ENCODE measurements around the gene PCDHB12. TPM values are rescaled to one million over a fixed set of nuclear protein-coding genes. Genes with fewer than 3 reads are reported as not detected.
"Not testable (repeated sequence)": the region's sequence is repeated elsewhere in the genome, so short reads cannot be mapped to it uniquely, and the experiment has no call there.

Gene PCDHB12
- total RNA-seq, 4 donors from 2014 or later = 0.35 to 4.1 (median 0.88) TPM

DNA sequence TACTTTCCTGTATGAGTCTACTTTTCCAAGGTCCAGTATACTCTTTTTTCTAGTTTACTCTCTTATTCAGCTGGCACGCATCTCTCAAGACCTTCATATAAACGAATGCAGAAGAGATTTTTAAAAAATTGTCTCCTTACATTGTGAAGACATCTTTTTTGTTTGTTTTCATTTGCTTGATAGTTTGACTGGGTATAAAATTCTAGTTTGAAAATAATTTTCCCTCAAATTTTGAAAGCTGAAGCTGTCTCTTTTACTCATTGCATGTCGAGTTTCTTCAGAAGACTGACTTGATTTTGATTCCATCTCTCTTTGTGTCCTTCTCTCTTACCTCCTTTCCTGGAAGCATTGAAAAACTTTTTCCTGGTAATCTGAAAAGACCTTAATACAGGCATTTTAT, 12.2 kb upstream of the PCDHB12 start:
- Histone ChIP-seq H3K27me3 (no peaks in the 10 kb centered on the region), H3K9me3 (peaks cover 0 to 45% (median 0%) of the 10 kb centered on the region in 4 donors), H3K4me1 (no peaks in the 10 kb centered on the region), H3K36me3 (no peaks in the 10 kb centered on the region), H3K27ac (no peak overlapping the region), H3K4me3 (no peak overlapping the region)
- no peak for DNase-seq
- TF ChIP-seq CTCF (IDR thresholded peaks at IDR 0.05) = no peak
- no peak for TF ChIP-seq POLR2A (IDR thresholded peaks at IDR 0.05)

GRCh38 chr5:141199359-141200235, 8.9 kb upstream of the PCDHB12 start, which contains the start of gene PCDHB11:
Gene PCDHB11, plus strand, starts transcription at chr5:141199627. Its CDS starts 148 bp downstream, at chr5:141199775.
- TF ChIP-seq POLR2A (IDR thresholded peaks at IDR 0.05) (no peak), CTCF (IDR thresholded peaks at IDR 0.05) (peak in 1 of 6 experiments; percentile 10)
- Histone ChIP-seq H3K36me3 (no peaks in the 10 kb centered on the region), H3K4me3 (no peak within 1 kb of the TSS), H3K27ac (no peak within 1 kb of the TSS), H3K27me3 (no peaks in the 10 kb centered on the region), H3K9me3 (peaks cover 0 to 44% (median 0%) of the 10 kb centered on the region in 4 donors), H3K4me1 (no peaks in the 10 kb centered on the region)
- DNase-seq = no peak

DNA sequence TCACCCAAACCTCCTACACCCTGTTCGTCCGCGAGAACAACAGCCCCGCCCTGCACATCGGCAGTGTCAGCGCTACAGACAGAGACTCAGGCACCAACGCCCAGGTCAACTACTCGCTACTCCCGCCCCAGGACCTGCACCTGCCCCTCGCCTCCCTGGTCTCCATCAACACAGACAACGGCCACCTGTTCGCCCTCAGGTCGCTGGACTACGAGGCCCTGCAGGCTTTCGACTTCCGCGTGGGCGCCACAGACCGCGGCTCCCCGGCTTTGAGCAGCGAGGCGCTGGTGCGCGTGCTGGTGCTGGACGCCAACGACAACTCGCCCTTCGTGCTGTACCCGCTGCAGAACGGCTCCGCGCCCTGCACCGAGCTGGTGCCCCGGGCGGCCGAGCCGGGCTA, 7.4 kb upstream of the PCDHB12 start:
- DNase-seq, H3K4me3 ChIP-seq, H3K36me3 ChIP-seq, H3K27me3 ChIP-seq, H3K4me1 ChIP-seq, H3K27ac ChIP-seq: not testable (repeated sequence)
- H3K9me3 ChIP-seq = peaks cover 0 to 44% (median 0%) of the 10 kb centered on the region in 4 donors

DNA sequence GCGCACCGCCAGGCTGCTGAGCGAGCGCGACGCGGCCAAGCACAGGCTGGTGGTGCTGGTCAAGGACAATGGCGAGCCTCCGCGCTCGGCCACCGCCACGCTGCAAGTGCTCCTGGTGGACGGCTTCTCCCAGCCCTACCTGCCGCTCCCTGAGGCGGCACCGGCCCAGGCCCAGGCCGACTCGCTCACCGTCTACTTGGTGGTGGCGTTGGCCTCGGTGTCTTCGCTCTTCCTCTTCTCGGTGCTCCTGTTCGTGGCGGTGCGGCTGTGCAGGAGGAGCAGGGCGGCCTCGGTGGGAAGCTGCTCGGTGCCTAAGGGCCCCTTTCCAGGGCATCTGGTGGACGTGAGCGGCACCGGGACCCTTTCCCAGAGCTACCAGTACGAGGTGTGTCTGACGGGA, 6.9 kb upstream of the PCDHB12 start:
- not testable (repeated sequence) for DNase-seq
- H3K9me3 ChIP-seq = peaks cover 0 to 40% (median 0%) of the 10 kb centered on the region in 4 donors

DNA sequence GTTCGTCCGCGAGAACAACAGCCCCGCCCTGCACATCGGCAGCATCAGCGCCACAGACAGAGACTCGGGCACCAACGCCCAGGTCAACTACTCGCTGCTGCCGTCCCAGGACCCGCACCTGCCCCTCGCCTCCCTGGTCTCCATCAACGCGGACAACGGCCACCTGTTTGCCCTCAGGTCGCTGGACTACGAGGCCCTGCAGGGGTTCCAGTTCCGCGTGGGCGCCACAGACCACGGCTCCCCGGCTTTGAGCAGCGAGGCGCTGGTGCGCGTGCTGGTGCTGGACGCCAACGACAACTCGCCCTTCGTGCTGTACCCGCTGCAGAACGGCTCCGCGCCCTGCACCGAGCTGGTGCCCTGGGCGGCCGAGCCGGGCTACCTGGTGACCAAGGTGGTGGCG, 1.8 kb downstream of the PCDHB12 start:
- not testable (repeated sequence) for H3K36me3 ChIP-seq, DNase-seq, H3K4me1 ChIP-seq, H3K27ac ChIP-seq, H3K4me3 ChIP-seq, H3K27me3 ChIP-seq
- H3K9me3 ChIP-seq = peaks cover 0 to 20% (median 0%) of the 10 kb centered on the region in 4 donors

More for the DNA sequence above, 6.9 kb upstream of the PCDHB12 start:
- not testable (repeated sequence) for H3K36me3 ChIP-seq, H3K4me3 ChIP-seq, H3K4me1 ChIP-seq, H3K27ac ChIP-seq, H3K27me3 ChIP-seq

GRCh38 chr5:141210849-141211248, 2.3 kb downstream of the PCDHB12 start:
- not testable (repeated sequence) for H3K4me1 ChIP-seq, H3K4me3 ChIP-seq, H3K27me3 ChIP-seq, DNase-seq, H3K36me3 ChIP-seq, H3K27ac ChIP-seq
- H3K9me3 ChIP-seq = peaks cover 0 to 22% (median 0%) of the 10 kb centered on the region in 4 donors

DNA sequence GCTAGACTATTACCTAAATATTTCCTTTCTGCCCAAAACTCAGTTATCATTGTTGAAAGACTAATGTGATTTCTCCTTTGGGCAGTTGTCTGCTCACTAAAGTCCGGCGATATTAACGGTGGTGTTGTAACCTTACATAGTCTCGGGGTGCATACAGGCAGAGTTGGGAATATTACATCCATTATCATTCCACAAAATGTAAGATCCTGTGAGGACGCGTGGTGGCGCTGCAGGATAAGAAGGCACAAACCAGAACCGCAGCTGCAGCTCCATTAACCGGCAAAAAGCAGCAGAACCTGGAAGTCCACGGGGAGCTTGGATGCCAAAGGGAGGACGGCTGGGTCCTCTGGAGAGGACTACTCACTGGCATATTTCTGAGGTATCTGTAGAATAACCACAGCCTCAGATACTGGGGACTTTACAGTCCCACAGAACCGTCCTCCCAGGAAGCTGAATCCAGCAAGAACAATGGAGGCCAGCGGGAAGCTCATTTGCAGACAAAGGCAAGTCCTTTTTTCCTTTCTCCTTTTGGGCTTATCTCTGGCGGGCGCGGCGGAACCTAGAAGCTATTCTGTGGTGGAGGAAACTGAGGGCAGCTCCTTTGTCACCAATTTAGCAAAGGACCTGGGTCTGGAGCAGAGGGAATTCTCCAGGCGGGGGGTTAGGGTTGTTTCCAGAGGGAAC, 5.3 kb downstream of the PCDHB12 start, which contains the start of gene PCDHB13:
TSS of gene PCDHB13 (plus strand) at position 264 of the 684 bp plus-strand sequence. CDS start at position 469, 205 bp downstream.
- DNase-seq, H3K36me3 ChIP-seq, H3K4me3 ChIP-seq, H3K27me3 ChIP-seq, H3K27ac ChIP-seq, H3K4me1 ChIP-seq: not testable (repeated sequence)
- TF ChIP-seq CTCF (IDR thresholded peaks at IDR 0.05) = peak in 3 of 6 experiments; percentile 9 to 25 (median 22)
- H3K9me3 ChIP-seq = peaks cover 0 to 27% (median 0%) of the 10 kb centered on the region in 4 donors

- H3K4me1 ChIP-seq, DNase-seq, H3K27me3 ChIP-seq, H3K36me3 ChIP-seq, H3K4me3 ChIP-seq, H3K27ac ChIP-seq: not testable (repeated sequence)
- peaks cover 0 to 27% (median 0%) of the 10 kb centered on the region in 4 donors for H3K9me3 ChIP-seq
These were observed 6.1 kb downstream of the PCDHB12 start for GRCh38 chr5:141214583-141214982.

DNA sequence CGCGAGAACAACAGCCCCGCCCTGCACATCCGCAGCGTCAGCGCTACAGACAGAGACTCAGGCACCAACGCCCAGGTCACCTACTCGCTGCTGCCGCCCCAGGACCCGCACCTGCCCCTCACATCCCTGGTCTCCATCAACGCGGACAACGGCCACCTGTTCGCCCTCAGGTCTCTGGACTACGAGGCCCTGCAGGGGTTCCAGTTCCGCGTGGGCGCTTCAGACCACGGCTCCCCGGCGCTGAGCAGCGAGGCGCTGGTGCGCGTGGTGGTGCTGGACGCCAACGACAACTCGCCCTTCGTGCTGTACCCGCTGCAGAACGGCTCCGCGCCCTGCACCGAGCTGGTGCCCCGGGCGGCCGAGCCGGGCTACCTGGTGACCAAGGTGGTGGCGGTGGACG, 7.0 kb downstream of the PCDHB12 start:
- H3K27ac ChIP-seq, DNase-seq, H3K36me3 ChIP-seq, H3K27me3 ChIP-seq, H3K4me1 ChIP-seq, H3K4me3 ChIP-seq: not testable (repeated sequence)
- peaks cover 0 to 22% (median 0%) of the 10 kb centered on the region in 4 donors for H3K9me3 ChIP-seq

- H3K27me3 ChIP-seq = not testable (repeated sequence)
- peaks cover 0 to 22% (median 0%) of the 10 kb centered on the region in 4 donors for H3K9me3 ChIP-seq
These were observed 7.5 kb downstream of the PCDHB12 start for GRCh38 chr5:141216035-141216434.

More at GRCh38 chr5:141216035-141216434, 7.5 kb downstream of the PCDHB12 start:
- H3K36me3 ChIP-seq, DNase-seq, H3K4me3 ChIP-seq, H3K27ac ChIP-seq, H3K4me1 ChIP-seq: not testable (repeated sequence)

Data from Peyer's patch (tissue), 4 donors.